Neural progenitor cell (in vitro differentiated cells): Measurements from ENCODE around the gene ZNF521. TPM values are rescaled to one million over a fixed set of nuclear protein-coding genes. Genes with fewer than 3 reads are reported as not detected.

Experiments used
- DNase-seq: peaks from one replicate; pipeline ENCODE4 v3.0.0-alpha.2; 2016; ENCODE audit warnings: low spot score
- H2AFZ ChIP-seq: fragments of 200-600 bp; sonication (generic); replicated peaks from 2 replicates; pipeline ENCODE4 v1.6.1; 2016; ENCODE audit warnings: antibody characterized with exemption
- H3F3A ChIP-seq: fragments of 200-600 bp; sonication (generic); 2 replicates; pipeline ENCODE4 v1.6.1; 2016; ENCODE audit warnings: antibody characterized with exemption, low read depth
- H3K27ac ChIP-seq: fragments of 200-600 bp; sonication (generic); 2 replicates; pipeline ENCODE4 v1.5.1; 2016; ENCODE audit warnings: mild to moderate bottlenecking
- H3K27me3 ChIP-seq: fragments of 200-600 bp; sonication (generic); 2 replicates; pipeline ENCODE4 v1.6.1; 2016; ENCODE audit warnings: mild to moderate bottlenecking, moderate library complexity
- H3K36me3 ChIP-seq: fragments of 200-600 bp; sonication (generic); 2 replicates; pipeline ENCODE4 v1.5.1; 2016
- H3K4me1 ChIP-seq: fragments of 200-600 bp; sonication (generic); 2 replicates; pipeline ENCODE4 v1.6.1; 2016; ENCODE audit warnings: mixed run types
- H3K4me2 ChIP-seq: fragments of 200-600 bp; sonication (generic); 2 replicates; pipeline ENCODE4 v1.6.1; 2016
- H3K4me3 ChIP-seq: fragments of 200-600 bp; sonication (generic); 2 replicates; pipeline ENCODE4 v1.5.1; 2016
- H3K79me2 ChIP-seq: fragments of 200-600 bp; sonication (generic); 2 replicates; pipeline ENCODE4 v1.6.1; 2016; ENCODE audit warnings: low read depth
- H3K9ac ChIP-seq: fragments of 200-600 bp; sonication (generic); 2 replicates; pipeline ENCODE4 v1.6.1; 2016
- H3K9me3 ChIP-seq: fragments of 200-600 bp; sonication (generic); 2 replicates; pipeline ENCODE4 v1.5.1; 2016; ENCODE audit warnings: low read depth
- H4K20me1 ChIP-seq: fragments of 200-600 bp; sonication (generic); 2 replicates; pipeline ENCODE4 v1.6.1; 2016; ENCODE audit warnings: low read depth
- H3K27ac Mint-ChIP-seq: 3 replicates; pipeline ENCODE4 v1.8.0; 2021; ENCODE audit warnings: mixed read lengths
- H3K27me3 Mint-ChIP-seq: 2 replicates; pipeline ENCODE4 v1.8.0; 2022; ENCODE audit warnings: low read depth, mild to moderate bottlenecking, inconsistent platforms, moderate library complexity, mixed read lengths; ENCODE audit not compliant: insufficient read depth
- H3K36me3 Mint-ChIP-seq: 3 replicates; pipeline ENCODE4 v1.8.0; 2021; ENCODE audit warnings: mixed read lengths
- H3K4me1 Mint-ChIP-seq: 3 replicates; pipeline ENCODE4 v1.8.0; 2021; ENCODE audit warnings: mixed read lengths
- H3K4me3 Mint-ChIP-seq: 3 replicates; pipeline ENCODE4 v1.8.0; 2021; ENCODE audit warnings: mild to moderate bottlenecking, moderate library complexity, mixed read lengths
- H3K9me3 Mint-ChIP-seq: 3 replicates; pipeline ENCODE4 v1.8.0; 2020; ENCODE audit warnings: mixed read lengths
- CTCF ChIP-seq: fragments of 200-600 bp; sonication (generic); IDR thresholded peaks from 2 replicates; pipeline ENCODE4 v1.5.1; 2017; ENCODE audit warnings: antibody characterized with exemption, mild to moderate bottlenecking
- EZH2 ChIP-seq: fragments of 200-600 bp; sonication (generic); IDR thresholded peaks from 2 replicates; pipeline ENCODE4 v1.6.1; 2017; ENCODE audit warnings: antibody characterized with exemption, mild to moderate bottlenecking, moderate library complexity
- EZH2phosphoT487 ChIP-seq: fragments of 200-600 bp; sonication (generic); IDR thresholded peaks from 2 replicates; pipeline ENCODE4 v1.6.1; 2017; ENCODE audit warnings: antibody characterized with exemption
- total RNA-seq: library from RNA; depleted of rRNA; stranded (reverse); fragments of >200 nt; gene quantifications from 2 replicates; pipeline ENCODE4 v1.2.3, GENCODE V29; 2015; ENCODE audit warnings: low replicate concordance

ZNF521 gene
- total RNA-seq, 1 donor from 2014 or later = 136 TPM

GRCh38 chr18:25284281-25284680 is 67.7 kb downstream of the ZNF521 start:
- Histone ChIP-seq H3K4me1 (peaks cover 86% of the 10 kb centered on the region), H3K27me3 (no peaks in the 10 kb centered on the region), H3K4me3 (peak overlapping the region; percentile 21), H2AFZ (no peak overlapping the region), H3K36me3 (no peaks in the 10 kb centered on the region), H3F3A (peaks cover 47% of the 10 kb centered on the region), H3K4me2 (peak overlapping the region; percentile 60), H3K9me3 (no peaks in the 10 kb centered on the region), H3K27ac (peak overlapping the region; percentile 51), H3K9ac (no peak overlapping the region), H3K79me2 (peaks cover 98% of the 10 kb centered on the region), H4K20me1 (peaks cover 100% of the 10 kb centered on the region)
- H3K4me1 Mint-ChIP-seq = peaks cover 18% of the 10 kb centered on the region
- no peaks in the 10 kb centered on the region for H3K27me3 Mint-ChIP-seq
- no peak overlapping the region for H3K4me3 Mint-ChIP-seq
- TF ChIP-seq EZH2phosphoT487 (no peak), EZH2 (no peak), CTCF (no peak)
- H3K9me3 Mint-ChIP-seq = no peaks in the 10 kb centered on the region
- peaks cover 12% of the 10 kb centered on the region for H3K36me3 Mint-ChIP-seq
- DNase-seq = no peak
- H3K27ac Mint-ChIP-seq = no peak overlapping the region

GRCh38 chr18:25283781-25284180 is 68.2 kb downstream of the ZNF521 start:
- H3K27ac ChIP-seq = peak overlapping the region; percentile 54
- Mint-ChIP-seq H3K9me3 (no peaks in the 10 kb centered on the region), H3K4me1 (peaks cover 22% of the 10 kb centered on the region), H3K36me3 (peaks cover 13% of the 10 kb centered on the region), H3K4me3 (no peak overlapping the region), H3K27me3 (no peaks in the 10 kb centered on the region), H3K27ac (no peak overlapping the region)
- peak overlapping the region; percentile 21 for H3K4me3 ChIP-seq
- H3K36me3 ChIP-seq = no peaks in the 10 kb centered on the region
- peaks cover 100% of the 10 kb centered on the region for H4K20me1 ChIP-seq
- DNase-seq = no peak
- TF ChIP-seq CTCF (no peak), EZH2 (no peak), EZH2phosphoT487 (no peak)
- peaks cover 47% of the 10 kb centered on the region for H3F3A ChIP-seq
- peak overlapping the region; percentile 60 for H3K4me2 ChIP-seq
- H3K79me2 ChIP-seq = peaks cover 98% of the 10 kb centered on the region
- no peak overlapping the region for H2AFZ ChIP-seq
- H3K27me3 ChIP-seq = no peaks in the 10 kb centered on the region
- H3K4me1 ChIP-seq = peaks cover 91% of the 10 kb centered on the region
- H3K9me3 ChIP-seq = no peaks in the 10 kb centered on the region
- H3K9ac ChIP-seq = no peak overlapping the region

- peak overlapping the region; percentile 58 for H3K4me3 Mint-ChIP-seq
- Histone ChIP-seq H3K79me2 (peaks cover 98% of the 10 kb centered on the region), H3K27ac (peak overlapping the region; percentile 54)
These were observed 68.9 kb downstream of the ZNF521 start for GRCh38 chr18:25282896-25283703.

More at GRCh38 chr18:25282896-25283703, 68.9 kb downstream of the ZNF521 start:
- Histone ChIP-seq H2AFZ (no peak overlapping the region), H3K9ac (no peak overlapping the region), H3K4me3 (peak overlapping the region; percentile 11), H3K4me2 (peak overlapping the region; percentile 60), H4K20me1 (peaks cover 100% of the 10 kb centered on the region), H3K27me3 (no peaks in the 10 kb centered on the region), H3K36me3 (no peaks in the 10 kb centered on the region), H3K9me3 (no peaks in the 10 kb centered on the region), H3K4me1 (peaks cover 93% of the 10 kb centered on the region), H3F3A (peaks cover 47% of the 10 kb centered on the region)
- Mint-ChIP-seq H3K27me3 (no peaks in the 10 kb centered on the region), H3K36me3 (peaks cover 16% of the 10 kb centered on the region), H3K27ac (no peak overlapping the region), H3K9me3 (no peaks in the 10 kb centered on the region), H3K4me1 (peaks cover 29% of the 10 kb centered on the region)
- DNase-seq = peak; percentile 24
- TF ChIP-seq CTCF (no peak), EZH2 (no peak), EZH2phosphoT487 (no peak)
